ENCODE measurements around the gene CADM1.

The CADM1 gene

DNA sequence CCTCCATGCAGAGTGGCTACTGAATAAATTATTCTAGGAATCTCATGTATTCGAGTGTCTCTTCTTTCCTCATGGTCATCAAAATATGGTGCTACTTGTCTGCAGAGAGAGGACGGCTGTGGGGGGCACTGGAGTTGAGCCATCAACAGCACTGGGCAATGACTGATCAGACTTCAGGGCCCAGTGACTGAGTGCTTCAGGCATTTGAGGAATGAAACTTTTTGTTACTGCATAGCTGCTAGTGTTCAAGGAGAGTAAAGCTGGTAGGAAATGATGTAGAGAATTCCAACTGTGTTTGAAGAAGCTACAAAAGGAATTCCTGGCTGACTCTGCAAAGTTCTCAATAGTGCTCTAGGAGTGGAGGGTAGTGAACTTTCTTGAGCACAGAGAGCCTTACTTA, 277.7 kb downstream of the CADM1 start:
- no peak for DNase-seq

DNA sequence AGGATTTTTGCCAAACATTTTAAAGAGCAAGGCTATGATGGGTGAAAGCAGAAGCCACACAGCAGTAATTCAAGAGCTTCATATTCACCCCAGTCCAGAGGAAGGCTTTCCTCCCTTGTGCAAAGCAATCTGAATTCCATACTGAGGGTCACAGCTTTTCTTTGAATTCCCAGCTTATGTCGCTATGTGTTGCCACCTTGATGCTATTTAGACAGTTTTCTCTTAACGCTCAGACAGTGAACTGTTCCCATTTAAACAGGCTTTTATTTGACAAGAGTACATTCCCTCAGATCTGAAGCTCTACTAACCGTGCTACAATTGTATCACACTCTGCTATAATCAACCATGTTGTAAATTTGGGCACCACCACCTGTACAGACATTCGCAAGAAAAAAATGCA, 279.7 kb downstream of the CADM1 start:
- no peak for DNase-seq

DNA sequence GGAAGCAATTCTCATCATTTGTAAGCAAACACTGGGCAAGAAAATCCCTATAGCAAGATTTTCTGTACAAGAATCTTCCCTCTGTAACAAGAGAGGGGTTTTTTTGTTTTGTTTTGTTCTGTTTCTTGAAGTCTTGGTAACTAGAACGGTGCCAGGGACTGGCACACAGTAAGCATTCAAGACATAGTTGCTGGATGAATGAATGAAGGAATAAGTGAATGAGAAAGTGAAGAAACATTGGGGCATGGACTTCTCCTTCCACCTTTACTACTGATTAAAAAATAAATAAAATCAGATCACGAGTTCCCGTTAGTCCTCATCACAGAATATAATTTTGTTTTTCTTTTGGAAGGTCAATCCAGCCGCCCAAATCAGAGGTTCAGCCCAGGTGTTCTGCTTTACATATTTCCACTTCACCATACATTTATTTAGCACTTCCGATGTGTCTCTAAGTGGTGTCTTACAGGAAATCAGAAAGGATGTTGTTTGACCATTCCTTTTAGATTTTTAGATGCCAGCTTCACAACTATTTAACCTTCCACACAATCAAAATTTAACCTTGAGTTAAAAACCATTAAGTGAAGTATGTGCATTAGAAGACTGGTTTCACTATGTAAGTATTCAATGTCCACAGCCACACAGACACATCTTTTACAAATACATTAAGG, 281.2 kb downstream of the CADM1 start:
- no peak for DNase-seq

DNA sequence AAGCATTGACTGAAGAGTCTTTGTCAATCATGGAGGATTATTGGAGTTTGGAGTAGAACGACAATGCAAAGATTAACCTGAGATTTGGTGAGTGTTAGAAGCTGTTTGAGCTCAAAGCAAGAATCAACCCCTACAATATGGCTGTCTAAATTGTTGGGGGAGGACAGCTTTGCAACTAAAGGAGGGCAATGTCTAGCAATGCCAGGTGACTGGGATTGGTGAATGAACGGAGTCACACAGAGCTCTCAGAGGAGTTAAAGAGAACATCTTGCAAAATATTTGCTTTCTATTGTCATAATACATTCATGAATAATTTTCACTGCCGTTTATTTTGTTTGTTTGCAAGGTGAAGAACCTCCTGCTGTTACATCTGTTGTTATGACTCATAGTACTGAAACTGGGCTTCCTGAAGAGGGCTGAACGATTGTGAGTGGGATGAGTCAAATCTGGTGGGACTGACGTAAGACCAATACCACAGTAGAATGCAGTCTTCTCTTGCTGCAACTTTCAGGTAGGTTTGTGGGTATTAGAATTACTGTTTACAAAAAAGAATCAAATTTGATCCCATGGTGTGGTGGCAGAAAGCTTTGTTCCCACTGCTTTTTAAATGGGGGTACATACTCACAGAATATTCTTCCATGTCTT, 281.9 kb downstream of the CADM1 start:
- DNase-seq = no peak

DNA sequence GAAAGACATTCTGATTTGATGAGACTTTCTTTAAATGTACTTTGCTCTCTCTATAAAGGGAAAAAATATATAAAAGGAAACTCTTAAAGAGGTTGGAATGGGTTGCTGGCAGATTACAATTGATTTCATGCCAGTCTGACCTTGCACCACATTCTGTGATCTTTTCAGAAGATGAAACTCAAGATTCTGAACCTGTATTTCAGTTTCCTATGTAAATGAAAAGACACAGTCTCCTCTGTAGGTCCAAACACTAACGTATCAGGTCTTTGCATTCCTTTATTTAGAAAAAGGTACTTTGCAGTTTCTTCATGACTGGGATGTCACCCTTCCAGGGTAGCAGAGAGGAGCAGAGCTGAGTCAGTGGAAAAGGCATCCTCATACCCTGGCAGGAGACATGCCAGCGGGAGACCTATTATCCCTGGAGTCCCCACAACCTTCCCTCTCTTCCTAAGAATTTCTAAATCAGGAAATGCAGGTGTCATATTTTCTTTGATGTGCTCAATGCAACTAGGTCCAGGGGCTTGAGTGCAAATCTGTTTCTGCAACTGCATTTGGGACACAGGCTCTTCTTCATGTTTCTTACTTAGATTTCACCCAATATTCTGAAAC, 282.6 kb downstream of the CADM1 start:
- DNase-seq = no peak

DNA sequence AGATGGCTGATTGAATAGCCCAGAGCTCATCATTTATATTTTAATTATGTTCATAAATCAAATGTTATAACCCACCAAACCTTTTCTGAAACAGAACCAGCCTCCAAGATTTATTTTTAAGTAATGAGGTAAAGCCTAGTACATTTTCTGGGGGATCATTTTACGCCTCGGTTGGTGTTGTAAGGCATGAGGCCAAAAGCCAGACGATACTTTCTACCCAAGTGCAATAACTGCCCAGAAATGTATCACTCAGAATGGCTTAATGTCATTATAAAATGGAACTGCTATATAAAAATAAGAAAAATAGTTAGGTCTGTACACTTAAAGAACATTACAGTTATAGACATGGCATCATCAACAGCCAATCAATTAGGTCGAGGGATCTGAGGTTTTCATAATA, 283.3 kb downstream of the CADM1 start:
- no peak for DNase-seq

DNA sequence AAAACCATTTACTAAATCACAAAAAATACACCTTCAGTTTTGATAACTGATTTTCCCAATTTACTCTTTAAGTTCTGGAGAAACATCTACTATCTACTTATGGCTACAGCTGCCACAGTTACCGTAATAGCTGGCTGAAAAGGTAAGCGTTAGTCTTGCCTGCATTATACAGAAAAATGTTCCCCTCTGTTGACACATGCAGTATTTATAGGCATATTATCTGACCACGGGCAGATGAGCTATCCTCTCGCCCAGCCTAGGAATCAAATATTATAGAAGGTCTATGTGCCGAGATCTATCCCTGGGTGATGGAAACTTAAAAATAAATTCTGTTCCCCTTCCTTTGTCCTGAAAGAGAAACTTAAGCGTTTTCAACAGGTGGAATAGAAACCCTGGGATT, 283.8 kb downstream of the CADM1 start:
- DNase-seq = no peak

DNA sequence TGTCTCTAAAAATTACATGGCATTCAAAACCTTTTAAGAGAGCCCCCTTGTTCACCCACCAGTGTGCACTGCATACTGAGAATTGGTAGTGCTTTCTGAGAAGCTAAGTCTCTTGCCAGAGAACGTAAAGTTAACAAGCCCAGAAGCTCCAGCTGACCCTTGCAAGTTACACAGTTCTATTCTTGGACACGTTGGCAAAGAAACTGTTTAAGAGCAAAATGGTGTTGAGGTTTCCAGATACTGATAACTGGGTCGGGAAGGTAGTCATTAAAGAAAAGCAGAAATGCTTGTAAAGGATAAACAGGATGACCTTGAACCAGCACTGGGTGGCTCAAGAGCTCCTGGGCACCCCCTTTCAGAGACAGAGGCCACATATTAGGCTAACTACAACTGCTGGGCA, 284.8 kb downstream of the CADM1 start:
- DNase-seq = no peak

DNA sequence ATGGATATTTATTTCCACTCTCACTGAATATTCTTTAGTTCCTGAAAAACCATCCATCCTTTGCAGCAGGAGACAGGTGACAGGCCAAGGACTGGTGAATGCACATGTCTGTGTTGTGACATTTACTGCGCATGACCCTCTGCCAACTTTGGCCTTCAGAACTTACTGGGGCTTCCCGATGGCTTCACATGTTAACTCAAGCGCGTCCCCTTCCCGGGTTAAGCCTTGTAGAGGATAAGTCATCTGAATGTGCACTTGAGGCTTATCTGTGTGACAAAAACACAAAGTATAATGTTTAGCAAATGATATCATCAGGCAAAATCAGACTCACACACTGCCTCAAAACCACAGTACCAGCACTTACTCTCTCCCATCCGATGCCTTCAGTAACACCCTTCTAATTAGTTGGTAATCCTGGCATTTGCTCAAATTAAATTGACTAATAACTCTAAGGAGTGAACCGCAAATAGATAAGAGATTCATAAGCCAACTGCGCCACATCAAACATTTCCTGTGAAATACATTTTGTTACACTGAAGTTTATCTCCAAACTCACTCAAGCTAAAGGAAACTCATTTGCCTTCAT, 286.4 kb downstream of the CADM1 start:
- no peak for DNase-seq

DNA sequence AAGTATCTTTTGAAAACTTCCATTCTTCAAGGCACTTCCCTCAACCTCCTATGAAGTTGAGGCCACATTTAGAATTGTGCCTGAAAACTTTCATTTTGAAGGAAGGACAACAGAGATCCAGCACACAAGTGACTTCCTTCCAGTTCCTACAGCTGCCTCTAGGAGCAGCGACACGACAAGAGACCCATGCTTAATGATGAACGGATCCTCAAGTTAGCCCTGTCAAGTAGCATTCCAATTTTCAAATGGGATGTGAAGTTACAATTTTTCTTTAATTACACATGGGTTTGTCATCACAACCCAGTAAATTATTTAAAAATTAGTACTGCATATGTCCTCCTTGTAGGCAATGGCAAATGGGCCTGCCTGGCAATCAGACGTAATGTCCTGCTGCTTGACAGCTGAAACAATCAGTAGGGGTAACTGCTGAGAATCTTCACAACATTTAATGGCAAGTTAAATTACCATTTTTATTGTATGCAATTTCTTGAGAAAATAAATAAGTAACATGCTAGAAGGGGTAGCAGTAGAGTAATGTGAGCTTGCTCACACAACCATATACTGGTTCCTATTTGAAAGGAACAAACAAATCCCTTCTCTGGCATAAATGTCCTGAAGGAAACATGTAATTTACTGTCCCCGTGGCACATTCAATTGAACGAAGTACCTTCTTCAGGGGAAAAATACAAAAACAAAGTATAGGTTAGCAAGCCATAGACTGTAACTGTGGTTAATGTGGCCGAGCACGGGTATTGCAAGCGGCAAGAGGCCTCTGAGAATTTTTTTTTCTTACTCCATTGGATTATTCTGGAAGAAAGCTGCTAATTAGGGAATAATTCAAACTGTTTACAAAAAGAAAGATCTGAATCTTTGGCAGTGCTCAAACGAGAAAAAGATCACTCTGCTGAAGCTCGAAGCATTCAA, 288.3 kb downstream of the CADM1 start:
- DNase-seq = peak; percentile 71

DNA sequence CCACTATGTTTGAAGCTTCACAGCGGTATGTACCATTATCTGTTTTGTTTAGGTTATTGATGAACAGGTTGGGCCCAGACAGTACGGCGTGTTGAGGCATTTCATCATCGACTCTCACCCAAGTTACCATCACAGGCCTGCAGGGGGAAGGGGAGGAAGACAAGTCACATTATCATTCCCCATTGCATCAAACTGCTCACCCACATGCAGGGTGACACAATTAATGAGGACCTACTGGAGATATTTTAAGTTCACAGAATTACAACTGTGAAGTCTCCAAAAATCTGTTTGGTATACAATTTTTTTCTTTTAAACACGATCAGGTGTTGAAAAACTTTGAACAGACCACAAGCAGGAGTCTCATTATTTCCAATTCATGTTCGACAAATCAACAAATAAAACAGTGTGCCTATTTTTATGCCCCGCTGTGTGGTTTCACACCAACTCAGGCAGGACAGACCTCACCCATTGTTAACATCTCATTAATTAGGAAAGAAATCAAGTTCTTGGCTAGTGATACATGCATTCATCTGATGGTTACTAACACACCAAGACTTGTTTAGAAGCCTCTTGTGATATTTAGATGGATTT, 289.5 kb downstream of the CADM1 start:
- no peak for DNase-seq

DNA sequence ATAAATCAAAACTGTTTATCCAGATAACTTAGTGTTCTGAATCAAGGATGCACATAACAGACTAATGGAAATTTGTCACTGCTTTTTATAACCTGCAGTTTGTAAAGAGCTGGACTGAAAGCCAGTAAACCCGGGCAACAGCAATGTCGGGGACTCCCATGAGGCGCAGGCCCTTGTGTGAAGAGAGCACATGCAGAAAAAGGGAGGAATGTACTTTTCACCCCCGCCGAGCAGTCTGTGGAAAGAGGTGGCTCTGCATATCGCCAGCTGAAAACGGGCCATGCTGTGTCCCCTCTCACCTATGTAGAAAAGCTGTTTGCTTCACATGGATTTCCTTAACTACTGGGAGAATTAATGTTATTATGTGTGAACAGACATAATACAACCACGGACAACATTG, 291.2 kb downstream of the CADM1 start:
- DNase-seq = no peak

DNA sequence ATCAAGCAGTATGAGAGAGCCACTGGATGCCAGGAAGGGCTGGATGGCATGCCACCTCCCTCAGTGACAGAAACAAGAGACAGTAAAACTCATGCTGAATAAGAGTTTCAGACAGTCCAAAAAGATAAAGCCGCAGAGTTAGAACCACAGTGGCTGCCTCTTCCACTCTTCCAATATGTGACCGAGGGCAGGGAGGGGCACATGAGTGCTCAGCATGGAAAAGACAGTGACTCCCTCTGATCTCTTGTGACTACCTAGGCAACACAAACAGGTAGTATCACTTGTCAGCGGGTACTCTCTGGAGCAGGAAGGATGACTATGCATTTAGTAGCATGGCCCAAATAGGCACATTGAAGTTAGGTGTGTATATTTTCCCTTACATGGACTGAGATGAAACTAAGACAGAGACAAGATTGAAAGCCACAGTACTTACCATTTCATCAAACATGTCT, 295.4 kb downstream of the CADM1 start:
- no peak for DNase-seq

DNA sequence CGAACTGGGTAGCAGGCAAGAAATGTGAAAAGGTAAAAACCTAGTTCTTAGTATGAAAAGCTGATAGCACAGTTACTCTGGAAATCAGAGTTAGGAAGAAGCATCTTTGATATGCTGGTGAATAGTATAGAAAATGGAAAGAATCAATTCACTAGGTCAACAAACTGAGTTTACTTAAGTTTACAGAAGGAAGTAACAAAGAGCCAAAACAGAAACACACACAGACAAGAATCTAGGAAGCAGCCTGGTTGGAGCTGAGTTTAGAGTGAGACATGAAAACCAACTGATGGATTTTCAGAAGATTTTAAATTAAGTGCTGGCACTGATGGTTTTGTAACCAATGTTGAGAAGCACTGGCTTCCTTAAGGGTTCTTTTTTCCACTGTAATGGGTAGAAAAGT, 296.3 kb downstream of the CADM1 start:
- DNase-seq = no peak

DNA sequence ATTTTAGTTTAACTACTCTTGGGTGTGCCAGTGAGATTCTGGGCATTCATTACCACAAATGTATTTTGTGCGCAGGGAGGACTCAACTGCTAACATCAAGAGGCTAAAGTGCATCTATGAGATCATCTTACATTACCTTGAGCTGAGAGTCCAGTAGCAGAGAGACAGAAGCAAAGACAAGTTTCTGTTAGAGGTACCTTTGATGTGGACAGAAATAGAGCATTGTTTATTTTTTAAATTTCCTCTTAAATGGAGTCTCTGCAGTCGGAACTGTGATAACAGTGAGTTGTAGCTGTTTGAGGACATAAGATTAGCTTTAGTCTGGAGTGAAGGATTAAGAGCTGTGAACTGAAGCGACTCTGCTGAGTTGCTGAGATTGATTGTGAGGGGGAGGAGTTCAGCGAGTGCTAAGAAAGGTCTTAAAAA, 297.0 kb downstream of the CADM1 start:
- DNase-seq = peak; percentile 51

DNA sequence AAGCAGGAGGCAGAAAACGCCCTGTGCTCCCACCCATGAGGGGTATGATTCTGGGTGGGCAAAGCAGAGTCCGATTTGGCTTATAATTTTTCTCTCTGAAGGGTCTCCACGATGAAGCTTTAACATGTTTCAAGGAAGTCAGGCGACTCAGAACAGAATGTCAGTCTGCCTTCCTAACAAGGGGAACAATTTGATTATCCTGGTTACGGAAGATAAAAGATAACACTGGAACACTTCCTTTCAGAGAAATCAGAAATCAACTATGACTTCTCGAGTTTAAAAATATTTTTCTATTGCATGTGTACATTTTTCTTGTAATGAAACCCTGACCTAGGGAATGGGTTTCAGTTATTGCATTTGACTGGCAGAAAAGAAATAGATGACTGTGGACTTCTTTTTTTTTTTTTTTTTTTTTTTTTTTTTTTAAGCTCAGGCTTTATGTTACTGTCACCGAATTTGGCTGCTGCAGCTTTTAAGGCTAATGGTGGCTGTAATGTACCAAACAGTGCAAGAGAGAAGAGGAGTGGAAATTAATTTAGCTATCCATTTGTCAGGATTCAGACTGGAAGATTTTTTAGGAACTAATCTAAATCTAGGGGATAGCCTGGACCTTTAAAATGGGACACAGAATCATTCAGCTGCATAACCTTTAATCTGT, 297.7 kb downstream of the CADM1 start:
- peak; percentile 51 for DNase-seq

DNA sequence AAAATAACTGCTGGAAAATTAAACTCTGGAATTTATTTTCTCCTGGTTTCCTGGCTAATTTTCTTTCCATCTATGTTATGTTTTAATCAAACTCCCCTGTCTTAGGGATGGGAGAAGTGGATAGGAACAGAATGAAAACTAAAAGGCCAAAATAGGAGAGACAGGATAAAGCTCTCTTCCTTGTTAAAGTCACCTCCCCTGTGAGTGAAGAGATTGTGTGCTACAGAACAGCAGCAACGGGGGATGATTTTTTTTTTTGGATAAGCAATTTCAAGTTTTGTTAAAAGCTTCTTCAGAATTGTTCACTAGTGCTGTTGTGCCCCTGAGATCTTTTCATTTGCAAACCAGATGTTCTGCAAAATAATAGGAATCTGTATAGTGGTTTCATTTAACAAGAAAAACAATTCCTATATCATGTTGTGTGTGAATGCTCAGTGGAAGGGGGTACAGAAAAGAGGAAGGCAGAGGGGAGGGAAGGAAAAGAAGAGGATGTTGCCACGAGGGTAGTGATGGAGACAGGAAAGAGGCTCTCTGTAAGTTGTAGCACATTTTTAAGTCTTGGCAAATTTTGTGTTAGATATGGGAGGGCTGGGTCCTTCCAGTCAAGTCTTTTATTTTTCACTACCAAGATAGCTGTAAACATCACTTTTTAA, 301.2 kb downstream of the CADM1 start:
- DNase-seq = no peak

DNA sequence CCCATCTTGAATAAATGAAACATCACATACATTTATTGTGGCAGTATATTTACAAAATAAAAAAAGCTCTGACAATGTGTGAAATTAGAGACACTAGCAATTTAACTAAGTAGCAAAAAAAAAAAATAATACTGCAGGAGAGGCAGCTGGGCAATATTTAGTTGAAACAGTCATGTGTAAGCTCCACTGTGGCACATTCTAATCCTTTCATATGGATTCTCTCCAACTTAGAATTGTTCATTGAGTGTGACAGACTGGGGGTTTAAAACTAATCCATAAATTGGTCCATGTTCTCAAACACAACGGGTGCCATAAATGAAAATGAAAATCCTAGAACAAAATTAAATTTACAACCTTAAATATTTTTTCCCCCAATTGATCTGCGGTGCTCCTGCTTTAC, 302.1 kb downstream of the CADM1 start:
- no peak for DNase-seq

DNA sequence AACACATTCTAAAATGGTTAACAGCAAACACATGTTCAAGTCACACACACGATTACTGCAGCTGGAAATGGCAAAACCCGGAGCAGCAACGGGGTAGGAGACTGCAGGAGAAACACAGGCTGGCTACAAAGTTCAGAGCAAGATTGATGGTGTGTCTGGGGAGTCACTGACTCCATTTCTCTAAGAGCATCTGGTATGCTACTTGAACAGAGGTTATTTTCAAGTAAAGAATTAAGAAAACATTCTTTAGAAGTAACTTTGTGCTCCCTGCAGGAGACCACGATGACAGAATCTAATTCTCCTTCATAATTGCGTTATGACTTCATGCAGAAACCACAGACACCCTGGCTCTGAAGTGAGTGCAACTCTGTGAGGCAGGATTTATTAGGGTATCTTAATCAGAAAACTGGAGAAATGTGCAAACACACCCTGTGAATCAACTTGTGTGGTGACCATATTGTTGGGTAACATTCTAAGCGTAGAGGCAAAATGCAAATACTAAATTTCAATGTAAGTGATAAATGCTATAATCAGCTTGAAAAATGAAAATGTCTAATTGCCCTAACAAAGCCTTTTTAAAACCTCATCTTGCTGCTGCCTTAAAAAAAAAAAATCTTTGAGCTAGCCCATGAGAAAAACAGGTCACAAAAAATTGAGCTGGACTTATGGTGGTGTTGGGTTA, 303.0 kb downstream of the CADM1 start:
- no peak for DNase-seq

DNA sequence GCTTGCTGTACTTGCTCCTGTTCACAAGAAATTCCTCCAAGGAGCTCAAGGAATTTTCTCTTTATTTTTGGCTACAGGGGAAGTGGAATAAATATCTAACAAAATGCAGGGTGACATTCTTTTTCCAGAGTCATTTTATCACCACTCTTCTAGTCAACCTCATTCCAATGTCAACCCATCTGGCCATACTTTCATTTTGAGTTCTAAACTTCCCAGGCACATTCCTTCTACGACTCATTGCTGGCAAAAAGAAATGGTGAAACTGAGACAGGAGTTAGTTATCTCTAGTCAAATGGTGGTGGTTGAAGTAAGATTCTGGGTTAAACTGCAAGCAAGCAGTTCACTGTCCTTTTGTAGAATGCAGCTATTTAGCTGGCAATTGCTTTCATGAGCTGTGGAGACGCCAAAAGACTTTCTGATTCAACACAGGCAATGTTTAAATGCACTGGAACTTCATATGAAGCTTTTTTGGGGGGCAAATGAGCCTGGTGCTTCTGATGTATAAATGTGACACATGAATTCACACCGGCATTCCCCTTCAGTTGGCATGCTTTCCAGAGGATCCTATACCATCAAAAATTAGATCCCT, 304.6 kb downstream of the CADM1 start:
- no peak for DNase-seq
